A172 (cell line): ENCODE results near the gene RRAGD. TPM values are rescaled to one million over a fixed set of nuclear protein-coding genes. Genes with fewer than 3 reads are reported as not detected.

ENCODE experiments used
- DNase-seq: peaks from one replicate; pipeline ENCODE4 v3.0.0-alpha.2; 2015; ENCODE audit warnings: low spot score
- total RNA-seq: library from RNA; depleted of rRNA; stranded (reverse); fragments of >200 nt; shearing (Covaris generic); gene quantifications from 2 replicates; pipeline ENCODE4 v1.2.3, GENCODE V29; 2014; rRNA removed

The RRAGD gene, protein sequence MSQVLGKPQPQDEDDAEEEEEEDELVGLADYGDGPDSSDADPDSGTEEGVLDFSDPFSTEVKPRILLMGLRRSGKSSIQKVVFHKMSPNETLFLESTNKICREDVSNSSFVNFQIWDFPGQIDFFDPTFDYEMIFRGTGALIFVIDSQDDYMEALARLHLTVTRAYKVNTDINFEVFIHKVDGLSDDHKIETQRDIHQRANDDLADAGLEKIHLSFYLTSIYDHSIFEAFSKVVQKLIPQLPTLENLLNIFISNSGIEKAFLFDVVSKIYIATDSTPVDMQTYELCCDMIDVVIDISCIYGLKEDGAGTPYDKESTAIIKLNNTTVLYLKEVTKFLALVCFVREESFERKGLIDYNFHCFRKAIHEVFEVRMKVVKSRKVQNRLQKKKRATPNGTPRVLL
- 33.5 and 38.3 TPM in 2 replicates for total RNA-seq

DNA sequence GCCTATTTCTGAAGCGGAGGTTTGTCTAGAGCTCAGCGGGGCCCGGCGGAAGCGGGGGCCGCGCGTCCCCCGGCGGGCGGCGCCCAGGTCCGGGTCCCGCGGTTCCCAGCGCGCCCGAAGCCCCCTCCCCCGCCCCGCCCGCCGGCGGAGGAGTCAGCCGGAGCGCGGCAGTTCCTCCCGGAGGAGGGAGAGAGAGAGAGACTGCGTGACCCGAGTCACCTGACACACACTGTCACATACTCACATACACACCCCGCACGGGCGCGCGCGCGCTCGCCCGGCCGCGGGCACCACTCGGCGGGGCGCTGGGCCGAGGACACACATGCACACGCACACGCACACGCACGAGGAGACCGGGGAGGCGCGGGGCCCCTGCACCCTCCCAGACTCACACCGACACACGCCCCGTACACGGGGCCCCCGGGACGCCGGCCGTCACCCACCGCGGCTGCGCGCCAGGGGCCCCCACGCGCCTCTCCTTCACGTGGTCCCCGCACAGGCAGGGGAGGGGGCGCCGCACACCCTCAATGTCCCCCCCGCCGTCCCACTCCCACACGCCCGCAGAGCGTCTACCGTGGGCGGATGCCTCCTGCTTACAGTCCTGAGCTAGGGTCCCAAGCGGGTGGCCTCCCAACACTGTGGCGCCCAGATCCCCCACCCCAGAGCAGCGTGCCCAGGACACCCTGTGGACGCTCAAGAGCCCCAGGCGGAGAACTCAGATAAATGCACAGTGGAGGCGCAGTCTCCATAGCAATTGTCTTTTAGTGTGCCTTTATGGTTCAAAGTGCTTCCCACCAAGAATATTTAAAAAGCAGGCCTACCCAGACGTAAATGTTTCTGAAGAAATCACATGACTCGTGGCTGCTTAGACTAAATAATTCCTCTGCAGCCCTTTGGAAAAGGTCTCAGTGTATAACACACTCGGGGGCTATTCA is at the start of gene RRAGD:
Gene RRAGD, minus strand, starts transcription at position 203 of the 935 bp plus-strand sequence. CDS start 280 bp downstream, outside the sequence.
- peak; percentile 40 for DNase-seq

DNA sequence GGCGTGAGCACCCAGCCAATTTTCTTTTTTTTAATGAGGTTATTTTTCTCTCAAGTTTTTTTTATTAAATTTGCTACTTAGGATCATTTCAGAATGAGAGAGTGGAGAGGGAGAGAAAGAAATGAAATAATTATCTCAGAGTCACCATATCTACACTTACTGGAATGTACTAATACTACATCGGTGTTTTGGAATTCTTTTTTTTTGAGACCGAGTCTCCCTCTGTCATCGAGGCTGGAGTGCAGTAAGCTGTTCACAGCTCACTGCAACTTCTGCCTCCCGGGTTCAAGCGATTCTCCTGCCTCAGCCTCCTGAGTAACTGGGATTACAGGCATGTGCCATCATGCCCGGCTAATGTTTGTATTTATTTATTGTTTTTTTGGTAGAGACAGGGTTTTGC is 48.6 kb upstream of the RRAGD start:
- no peak for DNase-seq

DNA sequence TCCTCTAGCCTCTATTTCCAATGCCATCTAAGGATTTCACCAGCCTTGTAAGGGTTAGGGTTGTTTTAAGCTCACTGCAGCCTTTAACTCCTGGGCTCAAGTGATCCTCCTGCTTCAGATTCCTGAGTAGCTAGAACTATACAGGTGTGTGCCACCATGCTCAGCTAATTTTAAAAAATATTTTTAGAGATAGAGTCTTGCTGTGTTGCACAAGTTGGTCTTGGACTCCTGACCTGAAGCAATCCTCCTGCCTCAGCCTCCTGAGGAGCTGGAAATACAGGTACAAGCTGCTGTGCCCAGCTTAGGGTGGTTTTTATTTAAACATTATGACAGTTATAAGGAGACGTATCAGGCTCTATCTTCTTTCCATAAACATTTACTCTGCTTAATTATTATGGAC is 47.4 kb upstream of the RRAGD start:
- no peak for DNase-seq

DNA sequence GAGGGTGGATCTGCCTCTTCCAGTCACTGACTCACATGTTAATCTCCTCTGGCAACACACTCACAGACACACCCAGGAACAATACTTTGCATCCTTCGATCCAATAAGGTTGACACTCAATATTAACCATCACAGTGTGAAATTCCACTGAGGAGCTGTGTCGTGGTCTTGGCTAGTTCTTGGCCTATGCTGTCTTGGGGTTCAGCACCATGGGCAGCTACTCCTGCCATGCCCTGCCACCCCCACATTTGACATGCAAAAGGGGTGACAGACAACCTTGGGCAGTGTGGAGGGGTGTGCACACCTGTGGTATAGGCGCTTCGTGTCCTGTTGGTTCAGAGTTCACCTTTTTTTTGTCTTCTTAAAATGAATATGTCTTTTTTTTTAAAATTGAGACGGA is 46.6 kb upstream of the RRAGD start:
- no peak for DNase-seq

DNA sequence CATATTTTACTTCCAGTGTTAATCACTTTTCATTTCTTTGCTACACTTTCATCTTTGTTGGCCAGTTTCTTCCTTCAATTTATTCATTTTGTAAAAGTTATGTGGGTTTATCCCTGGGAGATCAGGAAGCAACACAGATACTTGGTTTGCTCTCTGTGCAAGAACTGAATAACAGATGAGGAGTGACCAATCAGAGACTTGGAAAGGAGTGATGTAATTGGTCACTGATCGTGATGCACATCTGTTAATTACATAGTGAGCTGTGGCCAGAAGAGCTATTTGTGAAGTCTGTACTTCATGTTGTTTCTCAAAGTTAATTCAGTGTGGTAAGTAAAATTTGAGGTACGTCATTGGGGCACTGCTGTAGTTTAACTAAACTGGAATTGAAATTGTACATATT is 42.2 kb upstream of the RRAGD start:
- DNase-seq: no peak

DNA sequence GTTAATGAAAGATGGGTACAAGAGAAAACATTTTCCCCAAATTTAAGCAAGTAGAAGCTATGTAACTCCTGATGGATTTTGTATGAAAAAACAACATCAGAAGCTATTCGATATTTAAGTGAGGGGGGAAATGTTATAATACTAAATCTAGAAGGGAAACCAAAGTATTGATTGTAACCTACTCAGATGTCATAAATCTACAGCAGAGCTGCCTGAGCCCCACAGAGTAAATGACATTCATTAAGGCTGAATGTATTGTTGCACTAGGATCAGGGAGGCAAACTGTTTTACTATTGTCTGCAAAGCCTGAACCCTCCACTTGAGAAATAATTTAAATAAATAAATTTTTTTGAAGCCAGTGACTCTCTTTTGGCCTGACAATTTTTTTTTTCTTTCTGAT is 40.2 kb upstream of the RRAGD start:
- DNase-seq: no peak

DNA sequence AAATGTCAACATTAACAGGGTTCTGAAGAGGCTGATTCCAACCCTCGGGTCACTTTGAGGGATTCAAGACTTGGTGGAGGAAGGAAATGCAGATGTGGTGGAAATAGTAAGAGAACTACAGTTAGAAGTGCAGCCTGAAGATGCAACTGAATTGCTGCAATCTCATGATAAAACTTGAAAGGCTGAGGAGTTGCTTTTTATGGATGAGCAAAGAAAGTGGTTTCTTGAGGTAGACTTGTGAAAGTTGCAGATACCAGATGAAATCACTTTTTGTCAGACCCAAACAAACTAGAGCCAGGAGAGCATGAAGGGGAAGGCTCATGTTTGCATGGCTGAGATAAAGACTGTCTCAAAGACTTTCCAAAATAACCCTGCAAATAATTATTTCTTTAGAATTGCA is 37.1 kb upstream of the RRAGD start:
- DNase-seq: no peak

DNA sequence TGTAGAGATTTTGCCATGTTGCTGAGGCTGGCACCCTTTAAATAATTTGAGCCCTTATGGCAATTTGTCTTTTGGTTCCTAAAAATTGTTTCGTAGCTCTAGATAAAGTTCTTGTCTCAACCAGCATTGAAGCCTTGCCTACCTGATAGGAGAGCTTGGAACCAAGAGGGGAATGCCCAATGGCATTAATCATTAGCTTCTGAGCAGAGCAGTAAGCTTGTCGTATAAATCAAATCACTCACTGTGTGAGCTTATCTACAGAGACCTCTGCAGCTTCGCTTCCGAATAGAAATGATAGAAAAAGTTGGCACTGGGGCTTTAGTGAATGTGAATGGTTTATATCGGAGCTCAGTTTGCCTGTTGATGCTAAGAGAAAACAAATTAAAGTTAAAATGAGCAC is 31.6 kb upstream of the RRAGD start:
- peak; percentile 26 for DNase-seq

DNA sequence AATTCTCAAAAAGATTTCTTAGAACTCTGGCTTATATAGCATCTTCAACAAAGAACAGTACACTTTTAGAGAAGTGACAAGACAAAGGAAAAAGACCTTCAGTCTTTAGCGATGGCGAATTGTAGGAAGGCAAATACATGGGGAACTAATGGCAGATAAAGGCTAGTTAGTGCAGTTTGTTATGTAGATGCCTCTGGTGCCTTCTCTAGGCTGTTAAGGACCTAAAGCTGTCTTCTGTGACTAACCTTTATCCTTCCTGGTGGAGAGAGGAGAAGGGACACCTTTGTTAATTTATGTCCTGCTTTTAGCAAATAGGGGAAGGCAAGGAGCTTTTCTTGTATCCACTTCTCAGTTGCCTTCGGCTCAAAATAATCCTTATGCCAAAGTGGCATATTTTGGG is 28.1 kb upstream of the RRAGD start:
- no peak for DNase-seq

DNA sequence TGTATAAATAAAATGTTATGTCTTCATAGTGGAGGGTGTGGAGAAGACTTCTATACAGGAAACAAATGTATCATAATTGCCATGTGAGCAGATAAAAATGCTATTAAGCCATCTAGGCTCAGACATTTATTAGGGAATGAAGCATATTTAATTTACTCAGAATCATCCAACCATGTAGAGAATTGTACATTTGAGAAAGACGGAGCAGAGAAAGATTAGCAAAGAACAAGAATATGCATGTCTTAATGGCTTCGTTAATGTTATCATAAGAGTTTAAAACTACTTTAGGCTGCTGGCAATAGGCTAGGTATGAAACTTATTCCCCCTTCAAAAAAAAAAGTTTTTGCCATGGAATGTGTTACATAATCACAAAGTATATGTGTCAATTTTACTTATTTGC is 26.9 kb upstream of the RRAGD start:
- no peak for DNase-seq

DNA sequence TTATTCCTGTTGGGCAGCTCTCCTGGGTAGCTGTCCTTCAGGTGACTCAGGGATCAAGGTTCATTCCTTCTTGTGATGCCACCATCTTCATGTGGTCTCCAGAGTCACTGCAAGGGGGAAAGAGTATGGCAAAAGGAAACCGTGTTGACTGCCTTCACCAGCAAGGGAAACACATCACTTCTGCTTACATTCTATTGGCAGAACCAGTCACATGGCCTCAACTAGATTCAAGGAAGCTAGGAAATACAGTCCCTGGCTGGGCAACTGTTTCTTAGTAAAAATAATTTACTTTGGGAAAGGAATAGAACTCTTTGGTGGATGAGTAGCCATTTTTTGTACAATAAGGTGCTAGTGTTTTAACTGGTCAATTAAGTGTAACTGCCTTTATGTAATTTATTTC is 26.2 kb upstream of the RRAGD start:
- no peak for DNase-seq

DNA sequence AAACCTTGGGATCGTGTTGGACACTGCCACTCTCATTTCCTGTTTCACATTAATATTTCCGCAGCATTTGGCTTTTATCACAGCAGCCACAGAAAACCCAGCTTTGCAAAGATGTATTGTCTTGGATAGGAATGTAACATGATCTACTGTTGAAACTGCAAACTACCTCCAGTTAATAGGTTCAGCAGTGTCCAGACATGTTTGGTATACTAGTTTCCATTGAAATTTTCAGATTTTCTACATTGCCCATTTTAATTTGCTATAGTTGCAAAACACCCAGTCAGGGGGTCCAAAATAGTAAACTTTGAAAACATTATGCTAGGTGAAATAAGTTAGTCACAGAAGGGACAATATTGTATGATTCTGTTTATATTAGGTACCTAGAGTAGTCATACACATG is 24.2 kb upstream of the RRAGD start:
- DNase-seq: no peak

DNA sequence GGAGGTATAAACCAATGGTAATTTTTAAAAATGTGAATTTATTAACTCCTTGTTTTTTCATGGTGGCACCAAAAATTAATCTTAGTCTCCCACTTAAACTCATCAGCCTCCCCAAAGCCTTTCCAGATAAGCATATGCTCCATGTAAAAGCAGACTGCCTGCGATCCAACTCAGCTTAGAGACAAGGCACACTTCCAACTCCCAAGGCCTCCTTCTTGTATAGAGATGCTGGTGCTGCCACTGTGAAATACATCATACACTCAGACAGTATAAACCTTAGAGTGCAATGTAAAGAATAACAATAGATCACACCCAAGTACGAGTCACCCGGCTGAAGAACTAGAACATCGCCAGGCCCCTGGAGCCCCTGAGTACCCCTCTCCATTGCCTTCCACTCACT is 22.9 kb upstream of the RRAGD start:
- no peak for DNase-seq

DNA sequence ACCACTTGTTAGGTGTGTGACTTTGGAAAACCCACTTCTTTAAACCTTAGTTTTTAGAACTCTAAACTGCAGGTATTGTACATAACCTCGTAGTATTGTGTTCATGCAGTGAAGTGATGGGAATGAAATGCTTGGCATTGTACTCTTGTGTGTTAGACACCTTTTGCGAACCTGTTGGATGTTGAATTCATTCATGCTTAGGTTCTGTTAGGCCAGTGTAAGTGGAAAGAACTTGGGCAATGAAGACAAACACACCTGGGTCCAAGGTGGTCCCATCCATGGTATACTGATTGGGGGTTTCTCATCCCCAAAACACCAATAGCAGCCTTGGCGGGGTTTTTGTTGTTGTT is 22.1 kb upstream of the RRAGD start:
- DNase-seq: no peak

DNA sequence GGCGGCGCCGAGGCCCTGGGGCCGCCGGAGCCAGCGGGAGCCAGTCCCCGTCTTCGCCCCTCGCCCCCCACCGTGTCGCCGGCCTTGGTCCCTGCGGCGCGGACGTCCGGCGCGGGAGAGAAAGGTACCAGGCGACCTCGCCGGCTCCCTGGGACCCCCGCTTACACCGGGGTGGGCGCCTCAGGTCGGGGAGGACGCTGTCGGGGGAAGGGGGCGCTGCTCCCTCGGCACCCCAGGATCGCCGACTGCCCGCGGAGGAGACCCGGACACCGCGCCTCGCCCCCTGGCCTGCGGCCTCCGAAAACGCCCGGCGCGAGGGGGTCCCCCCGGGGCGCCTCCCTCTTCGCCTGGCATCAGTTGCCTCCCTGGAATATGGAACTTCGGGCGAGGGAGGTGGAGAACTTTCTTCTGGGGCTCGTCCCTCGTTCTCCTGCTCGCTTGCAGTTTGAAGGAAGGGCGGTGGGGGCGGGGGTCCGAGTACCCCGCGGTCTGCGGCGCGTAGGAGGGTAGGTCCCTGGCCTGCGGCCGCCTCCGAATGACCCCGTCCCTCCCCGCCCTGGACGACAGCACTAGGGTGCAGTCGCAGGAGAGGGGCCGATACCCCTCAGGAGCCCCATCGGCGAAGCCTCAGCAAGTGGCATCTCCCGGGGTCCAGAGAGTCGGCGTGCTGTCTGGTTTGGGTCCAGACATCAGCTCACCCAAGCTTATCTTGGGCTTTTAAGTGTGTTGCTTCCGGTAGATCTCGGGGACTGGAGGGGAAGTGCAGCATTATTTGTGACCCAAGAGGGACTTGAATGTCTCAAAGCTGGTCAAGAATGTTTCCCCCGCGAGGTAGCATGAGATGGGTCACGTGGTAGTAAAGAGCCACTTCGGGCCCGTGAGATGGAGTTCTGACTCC is 21.4 kb upstream of the RRAGD start:
- no peak for DNase-seq

DNA sequence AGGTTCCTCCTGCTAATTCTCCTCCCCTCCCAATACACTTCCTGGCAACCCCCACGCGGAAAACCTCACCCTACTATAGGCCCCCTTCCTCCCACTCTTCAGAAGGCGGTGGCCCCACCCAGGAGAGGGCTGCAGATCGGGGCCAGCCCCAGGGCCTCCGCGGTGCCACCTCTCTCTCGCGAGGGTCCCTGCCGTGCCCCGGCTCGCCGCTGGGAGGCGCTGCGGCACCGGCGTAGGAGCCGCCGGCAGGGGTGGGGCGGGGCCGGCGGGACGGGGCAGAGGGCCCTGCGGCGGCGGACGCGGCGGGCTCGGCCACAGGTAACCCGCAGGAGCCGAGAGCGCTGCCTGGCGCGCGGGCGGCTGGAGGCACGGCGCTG is 20.8 kb upstream of the RRAGD start, which contains the start of gene ANKRD6:
Gene ANKRD6, plus strand, starts transcription at position 278 of the 377 bp plus-strand sequence. CDS start 133,825 bp downstream, outside the sequence.
- DNase-seq: peak; percentile 27

DNA sequence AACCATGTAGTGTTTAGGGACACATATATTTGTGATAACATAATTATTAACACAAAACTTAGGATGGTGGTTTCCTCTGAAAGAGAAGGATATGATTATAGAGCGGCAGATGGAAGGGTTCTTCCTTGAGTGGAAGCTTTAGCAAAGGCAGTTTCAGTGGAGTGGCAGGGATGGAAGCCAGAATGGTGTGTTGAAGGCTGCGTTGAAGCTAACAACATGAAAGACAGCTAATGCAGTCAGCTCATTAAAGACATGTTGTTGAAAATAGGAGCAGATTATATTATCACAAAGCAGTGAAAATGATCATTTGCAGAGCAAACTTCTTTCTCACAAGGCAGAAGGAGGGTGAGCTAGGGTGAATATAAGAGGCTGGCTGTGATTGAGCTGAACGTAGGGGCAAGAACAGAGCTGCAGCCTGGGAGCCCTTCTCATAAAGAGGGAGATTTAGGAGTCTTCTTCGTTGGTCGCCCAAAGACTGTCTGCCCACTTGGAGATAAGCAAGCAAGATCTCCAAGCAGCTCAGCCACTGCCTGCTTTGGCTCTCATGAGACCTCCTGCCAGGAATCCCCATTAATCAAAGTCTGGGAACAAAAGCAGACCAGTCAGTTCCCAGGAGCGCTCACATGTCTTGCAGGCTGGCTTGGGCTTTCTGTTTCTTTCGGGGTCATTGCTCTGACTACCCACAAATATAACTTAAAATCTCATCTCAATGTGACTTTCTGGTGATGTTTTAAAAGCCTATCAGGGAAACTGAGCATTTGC is 18.3 kb upstream of the RRAGD start:
- DNase-seq: peak; percentile 57

DNA sequence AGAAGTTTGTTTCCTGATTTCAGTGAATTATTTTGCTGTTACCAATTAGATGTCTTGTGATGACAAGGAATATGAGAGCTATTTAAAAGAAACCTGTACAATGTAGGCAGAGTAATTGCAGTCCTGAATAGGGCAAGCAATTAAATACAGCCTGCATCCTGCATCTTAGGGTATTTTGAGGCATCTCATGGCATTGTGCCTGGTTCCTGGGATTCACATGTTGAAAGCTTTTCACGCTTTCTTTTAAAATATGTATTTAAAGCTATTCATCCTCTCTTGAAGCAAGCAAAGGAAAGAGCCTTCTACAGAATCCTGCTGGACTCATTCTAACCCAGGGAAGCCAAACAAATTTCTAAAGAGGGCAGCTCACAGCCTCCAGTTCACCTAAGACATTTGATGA is 4.7 kb upstream of the RRAGD start:
- no peak for DNase-seq

DNA sequence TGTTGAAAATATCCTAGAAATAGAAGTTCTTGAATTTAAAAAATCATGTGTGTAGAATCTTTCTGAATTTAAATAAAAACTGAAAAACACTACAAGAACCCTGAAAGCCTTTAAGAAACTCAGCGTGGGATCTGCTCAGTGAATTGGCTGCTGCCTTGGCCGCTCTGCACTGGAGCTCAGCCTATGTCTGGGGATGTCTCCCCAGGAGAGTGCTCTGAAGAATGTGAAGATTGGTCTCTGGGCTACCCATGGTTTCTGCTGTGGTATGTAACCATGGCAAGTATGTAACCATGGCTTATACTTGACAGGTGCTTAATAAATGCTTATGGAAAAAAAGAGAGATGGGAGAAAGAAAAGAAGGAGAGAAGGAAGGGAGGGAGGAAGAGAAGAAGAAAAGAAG is 3.1 kb upstream of the RRAGD start:
- no peak for DNase-seq

DNA sequence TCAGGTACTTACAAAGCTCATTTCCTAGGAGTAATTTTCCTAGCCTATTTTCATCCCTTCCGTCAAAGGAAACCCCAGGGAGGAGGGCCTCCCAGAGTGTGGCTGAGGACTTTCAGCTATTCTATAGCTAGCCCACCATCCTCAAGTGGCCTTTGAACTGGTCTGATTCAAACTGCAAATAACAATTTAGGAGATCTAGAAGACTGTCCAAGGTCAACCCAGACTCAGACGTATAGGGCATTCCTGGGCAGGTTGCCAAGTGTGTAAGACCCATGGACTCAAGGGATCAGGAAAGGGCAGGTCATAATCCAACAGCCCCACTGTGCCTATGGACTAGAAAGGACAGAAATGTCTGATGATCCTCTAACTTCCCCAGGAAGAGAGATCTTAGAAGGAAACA is 2.1 kb upstream of the RRAGD start:
- DNase-seq: no peak

DNA sequence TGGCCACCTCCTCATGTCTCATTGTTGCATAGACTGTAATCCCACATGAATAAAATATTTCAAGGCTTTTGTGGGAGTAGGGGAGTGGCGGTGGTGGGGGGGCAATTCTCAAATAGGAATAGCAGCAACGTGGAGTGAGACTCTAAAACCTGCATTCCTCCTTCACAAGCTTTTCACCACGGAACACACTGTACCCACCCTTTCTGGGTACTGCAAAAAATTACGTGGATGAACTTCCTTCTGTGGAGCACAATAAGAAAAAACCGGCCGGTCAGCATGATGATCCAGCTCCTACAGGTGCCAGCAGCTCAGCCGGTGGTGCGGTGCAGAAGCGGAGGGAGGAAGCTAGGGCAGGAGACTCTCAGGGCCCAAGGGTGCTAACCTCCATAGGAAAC is 930 bp upstream of the RRAGD start:
- no peak for DNase-seq
